Activated naive CD4-positive, alpha-beta T cell treated with anti-CD3 and anti-CD28 coated beads, Interleukin-2, amount 50 U/mL, for 16 hours (primary cell): Measurements from ENCODE around the gene DNAAF3.
"Not testable (repeated sequence)": the region's sequence is repeated elsewhere in the genome, so short reads cannot be mapped to it uniquely, and the experiment has no call there.

Experiments
- DNase-seq: peaks from one replicate; pipeline ENCODE4 v3.0.0-alpha.2; 2020

Gene DNAAF3

DNA sequence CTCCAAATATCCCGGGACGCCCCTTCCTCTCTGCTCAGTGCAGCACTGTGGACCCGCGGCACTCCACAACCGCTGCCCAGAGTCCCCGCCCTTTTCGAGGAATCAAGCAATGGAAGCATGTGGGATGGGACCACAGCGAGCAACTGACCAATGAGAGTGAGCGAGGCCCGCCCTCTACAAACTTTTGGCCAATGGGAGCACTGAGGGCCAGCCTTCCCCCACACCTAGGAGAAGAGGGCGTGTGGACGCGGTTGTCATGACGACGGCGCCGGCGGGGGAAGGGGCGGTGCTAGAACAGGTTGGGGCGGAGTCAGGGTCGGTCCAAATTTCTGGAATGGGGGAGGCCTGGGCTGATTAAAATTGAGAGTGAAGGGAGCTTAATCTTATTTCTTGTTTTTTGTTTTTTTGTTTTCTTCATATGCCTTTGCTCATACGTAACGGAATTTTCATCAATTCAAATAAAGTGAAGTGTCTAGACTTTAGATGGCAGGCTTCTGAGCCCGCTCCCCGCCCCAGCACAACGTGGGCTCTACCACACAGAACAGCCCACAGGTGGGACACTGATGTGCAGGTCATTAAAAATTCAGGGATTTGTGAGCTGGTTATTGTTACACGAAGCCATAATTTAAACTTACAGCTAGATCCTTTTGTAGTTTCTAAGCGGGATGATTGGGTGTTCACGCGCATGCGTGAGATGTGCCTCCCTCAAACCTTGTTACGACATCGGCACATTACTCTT lies at the start of gene DNAAF3:
Gene DNAAF3, minus strand, starts transcription at position 84 of the 739 bp plus-strand sequence. CDS start 200 bp downstream, outside the sequence.
- peak; percentile 58 for DNase-seq

DNA sequence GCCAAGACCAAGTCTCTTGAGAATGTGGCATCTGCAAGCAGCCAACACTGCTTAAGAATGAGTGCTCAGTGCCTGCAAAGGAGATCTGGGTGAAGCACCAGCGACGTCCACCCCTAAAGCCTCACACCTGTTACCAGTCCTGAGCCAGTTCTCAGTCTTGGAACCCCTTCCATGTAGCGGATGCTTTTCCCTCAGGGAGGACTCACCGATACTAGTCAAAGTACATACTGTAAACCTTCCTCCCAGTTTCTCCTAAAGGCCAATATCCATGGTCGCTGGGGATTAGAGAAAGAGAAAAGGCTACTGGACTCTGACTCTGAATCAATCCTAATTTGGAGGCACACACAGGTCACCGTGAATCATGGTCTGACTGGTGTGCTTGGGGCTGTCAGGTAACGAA lies 47.1 kb upstream of the DNAAF3 start:
- DNase-seq: no peak

DNA sequence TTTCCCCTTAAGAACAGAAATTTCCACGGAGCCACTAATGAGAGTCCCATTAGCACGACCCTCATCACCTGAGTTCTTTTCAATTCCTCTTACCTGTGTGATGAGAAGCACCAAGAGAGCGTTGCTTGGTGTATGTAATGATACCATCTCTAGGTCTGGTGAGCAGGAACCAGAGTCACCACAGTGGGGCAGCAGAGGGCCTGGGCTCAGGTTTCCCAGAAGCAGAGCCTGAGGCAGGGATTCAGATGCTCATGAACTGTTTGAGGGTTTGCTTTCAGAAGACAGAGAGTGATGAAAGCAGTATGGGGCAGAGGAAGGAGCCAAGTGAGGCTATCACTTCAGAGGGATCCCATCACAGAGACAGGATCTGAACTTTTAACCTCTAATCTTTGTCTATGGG lies 46.0 kb upstream of the DNAAF3 start:
- peak; percentile 47 for DNase-seq

DNA sequence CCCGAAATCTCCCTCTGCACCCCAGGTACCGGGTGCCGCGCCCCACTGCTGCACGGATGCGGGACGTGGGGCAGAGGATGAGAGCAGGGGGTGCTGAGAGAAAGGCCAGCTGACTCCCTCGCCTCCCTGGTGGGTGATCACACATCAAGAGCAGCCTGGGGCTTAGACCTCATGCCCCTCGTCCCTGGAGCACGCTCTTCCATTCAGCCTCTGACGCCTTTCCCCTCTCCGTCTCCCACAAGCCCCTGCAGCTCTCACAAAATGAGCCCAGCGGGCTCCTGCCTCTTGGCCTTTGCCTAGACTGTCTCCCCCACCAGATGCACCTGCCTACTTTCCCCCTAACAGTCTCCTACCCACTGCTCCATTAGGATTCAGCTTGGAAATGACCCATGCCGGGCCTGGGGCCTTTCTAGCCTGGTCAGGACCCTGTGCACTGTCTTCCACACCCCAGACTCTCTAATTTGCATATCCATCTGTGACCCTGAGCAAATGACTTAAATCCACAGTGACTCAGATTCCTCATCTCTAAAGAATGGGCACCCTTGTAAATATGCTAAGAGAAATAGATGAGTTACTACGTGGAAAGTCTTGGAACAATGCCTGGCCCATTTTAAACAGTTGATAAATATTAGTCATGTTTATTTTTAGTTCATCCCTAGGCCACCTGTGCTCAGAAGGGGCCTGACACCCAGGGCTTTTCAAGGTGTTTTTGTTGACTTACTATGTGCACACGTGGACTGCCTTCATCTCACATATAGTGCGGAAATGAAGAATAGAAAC lies 43.5 kb upstream of the DNAAF3 start:
- no peak for DNase-seq

DNA sequence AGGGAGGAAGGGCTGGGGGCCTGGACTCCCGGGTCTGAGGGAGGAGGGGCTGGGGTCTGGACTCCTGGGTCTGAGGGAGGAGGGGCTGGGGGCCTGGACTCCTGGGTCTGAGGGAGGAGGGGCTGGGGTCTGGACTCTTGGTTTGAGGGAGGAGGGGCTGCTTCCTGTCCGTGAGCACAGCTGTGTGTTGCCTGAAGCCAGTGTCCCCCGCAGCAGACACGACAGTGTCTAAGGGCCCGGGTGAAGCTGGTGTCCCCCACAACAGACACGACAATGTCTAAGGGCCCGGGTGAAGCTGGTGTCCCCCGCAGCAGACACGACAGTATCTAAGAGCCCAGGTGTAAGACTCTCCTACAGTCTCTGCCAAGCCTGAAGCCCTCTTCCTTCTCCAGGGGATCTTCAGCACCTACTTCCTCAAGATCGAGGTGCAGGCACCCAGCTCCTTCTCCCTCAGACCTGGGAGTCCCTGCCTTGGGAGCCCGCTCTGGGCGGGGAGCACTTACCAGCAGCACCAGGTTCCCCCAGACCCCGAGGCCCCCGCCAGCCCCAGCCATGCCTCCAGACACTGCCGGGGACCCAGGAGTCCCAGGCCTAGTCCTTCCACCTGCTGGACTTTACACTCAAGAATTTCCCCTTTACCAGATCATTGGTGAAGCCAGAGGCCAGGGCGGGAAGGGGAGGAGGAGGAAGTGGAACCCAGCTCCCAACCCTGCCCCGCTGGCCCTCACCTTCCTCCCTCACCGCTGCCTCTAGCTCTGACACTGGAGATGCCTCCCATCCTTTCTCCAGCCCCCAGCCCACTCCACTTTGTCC lies 42.7 kb upstream of the DNAAF3 start, which contains the start of gene PTPRH:
Gene PTPRH, minus strand, starts transcription at position 622 of the 813 bp plus-strand sequence. Its CDS starts 68 bp downstream, at position 554.
- no peak for DNase-seq

DNA sequence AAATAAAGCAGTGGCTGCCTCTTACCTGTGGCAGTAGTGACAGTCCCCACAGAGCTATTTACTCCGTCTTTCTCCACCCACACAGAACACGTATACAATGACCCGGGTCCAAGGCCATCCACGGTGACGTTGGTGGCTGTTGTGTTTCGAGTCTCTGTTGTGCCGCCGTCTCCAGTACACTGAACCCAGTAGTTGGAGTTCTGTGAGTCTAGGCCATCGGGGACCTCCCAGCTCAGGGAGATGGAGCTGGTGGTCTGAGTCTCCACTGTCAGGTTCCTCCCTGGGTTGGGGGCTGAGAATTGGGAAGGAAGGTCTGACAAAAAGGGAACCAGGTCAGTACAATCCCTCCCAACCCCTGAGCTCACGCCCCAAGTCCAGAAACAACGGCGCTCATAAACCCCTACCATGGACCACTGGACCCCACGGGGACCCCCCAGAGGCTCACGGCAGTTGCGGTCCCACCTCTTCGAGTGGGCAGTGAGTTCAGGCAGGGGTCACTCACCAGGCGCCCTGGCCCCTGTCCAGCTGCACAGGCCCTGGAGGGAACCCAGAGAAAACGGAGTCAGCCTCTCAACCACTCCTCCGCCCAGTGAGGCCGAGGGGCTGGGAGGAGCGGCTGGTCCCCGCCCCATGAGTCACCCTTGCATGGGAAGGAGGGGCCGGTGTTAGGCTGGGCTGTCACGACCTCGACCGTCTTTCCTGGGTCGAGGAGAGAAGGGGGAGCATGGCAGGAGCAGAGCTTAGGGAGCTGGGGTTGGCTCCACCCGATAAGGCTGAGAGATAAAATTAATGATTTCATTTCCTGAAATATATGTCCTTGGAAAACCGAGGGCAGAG lies 40.5 kb upstream of the DNAAF3 start:
- peak; percentile 48 for DNase-seq

DNA sequence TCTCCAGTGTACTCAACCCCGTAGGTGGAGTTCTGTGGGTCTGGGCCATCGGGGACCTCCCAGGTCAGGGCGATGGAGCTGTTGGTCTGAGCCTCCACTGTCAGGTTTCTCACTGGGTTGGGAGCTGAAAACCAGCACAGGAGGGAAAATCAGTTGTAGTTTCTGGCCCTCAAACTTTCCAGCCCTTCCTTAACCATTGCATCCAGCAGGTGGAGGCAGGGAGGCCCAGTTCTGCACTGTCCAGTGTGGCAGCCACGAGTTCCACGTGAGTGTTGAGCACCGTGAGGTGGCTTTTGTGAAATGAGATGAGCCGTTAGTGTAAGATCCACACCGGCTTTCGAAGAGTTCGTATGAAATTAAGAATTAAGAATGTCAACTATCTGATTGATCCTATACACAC lies 35.8 kb upstream of the DNAAF3 start:
- not testable (repeated sequence) for DNase-seq

DNA sequence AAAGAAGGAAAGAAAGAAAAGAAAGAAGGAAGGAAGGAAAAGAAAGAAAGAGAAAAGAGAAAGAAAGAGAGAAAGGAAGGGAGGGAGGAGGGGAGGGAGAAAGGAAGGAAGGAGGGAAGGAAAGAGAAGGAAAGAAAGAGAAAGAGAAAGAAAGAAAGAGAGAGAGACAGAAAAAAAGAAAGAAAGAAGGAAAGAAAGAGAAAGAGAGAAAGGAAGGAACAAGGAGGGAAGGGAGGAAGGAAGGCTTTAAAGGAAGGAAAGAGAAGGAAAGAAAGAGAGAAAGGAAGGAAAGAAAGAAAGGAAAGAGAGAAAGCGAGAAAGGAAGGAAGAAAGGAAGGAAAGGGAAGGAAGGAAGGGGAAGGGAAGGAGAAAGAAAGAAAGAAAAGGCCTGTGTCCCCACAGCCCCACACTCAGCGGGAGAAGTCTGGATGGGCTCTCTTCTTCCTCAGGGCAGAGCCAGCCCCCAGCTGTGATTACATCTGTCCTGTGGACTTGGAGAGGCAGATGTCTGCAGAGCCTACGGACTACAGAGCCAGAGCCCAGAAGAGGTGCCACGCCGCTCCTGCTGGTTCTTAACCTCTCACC lies 33.3 kb upstream of the DNAAF3 start:
- no peak for DNase-seq

DNA sequence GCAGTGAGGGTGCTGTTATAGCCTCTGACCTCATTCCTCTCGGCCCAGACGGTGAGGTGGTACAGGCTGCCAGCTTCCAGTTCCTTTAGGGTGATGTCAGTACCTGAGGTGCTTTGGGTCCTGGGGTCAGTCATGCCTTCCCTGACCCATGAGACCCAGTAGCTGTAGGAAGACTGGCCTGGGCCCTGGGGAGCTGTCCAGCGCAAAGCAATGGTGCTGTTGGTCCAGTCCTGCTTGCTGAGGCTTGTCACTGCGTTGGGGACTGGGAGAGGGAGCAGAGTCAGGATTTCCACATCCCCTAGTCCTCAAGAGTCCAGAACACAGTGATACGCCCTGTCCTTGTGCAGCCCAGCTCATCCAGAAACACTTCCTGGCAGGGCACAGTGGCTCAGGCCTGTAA lies 32.2 kb upstream of the DNAAF3 start:
- DNase-seq: no peak

DNA sequence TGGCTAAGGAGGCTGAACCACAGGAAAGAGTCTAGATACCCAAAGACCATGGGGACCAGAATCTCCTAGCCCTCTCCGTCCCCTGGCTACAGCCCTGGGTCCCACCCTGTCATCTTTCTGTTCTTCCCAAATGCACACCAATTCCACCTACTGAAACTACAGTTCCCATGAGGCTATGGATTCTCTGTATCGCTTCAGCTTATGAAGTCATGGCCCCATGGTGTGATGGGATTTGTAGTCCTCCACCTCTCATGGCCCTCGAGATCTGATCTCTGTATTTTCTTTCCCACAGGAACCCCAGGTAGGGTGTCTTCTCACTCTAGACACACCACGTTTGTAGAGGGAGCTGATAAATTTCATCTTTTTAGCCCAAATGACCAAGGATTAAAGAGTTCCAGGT lies 31.1 kb upstream of the DNAAF3 start:
- no peak for DNase-seq

DNA sequence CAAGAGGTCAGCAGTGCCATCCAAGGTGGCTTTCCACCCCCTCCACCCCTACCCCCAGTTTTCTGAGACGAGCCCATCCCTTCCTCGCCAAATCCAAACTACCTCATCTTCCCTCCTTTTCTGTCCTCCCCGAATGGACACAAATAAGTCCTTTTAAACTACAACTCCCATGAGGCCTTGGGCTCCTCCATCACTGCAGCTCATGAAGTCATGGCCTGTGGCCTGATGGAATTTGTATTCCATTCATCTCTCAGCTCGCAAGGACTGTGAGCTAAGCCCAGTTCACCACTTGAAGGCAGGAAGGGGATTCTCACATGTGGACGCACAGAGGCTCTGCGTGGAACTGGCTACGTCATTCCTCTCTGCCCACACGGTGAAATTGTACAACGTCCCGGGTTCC lies 30.4 kb upstream of the DNAAF3 start:
- DNase-seq: no peak

DNA sequence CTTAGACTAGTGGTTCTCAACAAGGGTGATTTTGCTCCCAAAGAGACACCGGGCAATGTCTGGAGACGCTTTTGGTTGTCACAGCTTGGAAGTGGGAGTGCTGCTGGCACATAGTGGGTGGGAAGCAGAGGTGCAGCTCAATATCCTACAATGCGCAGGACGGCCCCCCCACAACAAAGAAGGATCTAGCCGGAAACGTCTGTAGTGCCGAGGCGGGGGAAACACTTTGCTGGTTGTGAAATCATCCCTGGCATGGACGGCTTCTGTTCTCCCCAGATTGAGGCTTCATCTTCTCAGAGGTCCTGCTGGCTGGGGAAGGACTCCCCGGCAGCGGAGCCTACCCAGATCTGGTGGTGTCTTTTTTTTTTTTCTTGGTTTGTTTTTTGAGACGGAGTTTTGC lies 27.1 kb upstream of the DNAAF3 start:
- DNase-seq: no peak

DNA sequence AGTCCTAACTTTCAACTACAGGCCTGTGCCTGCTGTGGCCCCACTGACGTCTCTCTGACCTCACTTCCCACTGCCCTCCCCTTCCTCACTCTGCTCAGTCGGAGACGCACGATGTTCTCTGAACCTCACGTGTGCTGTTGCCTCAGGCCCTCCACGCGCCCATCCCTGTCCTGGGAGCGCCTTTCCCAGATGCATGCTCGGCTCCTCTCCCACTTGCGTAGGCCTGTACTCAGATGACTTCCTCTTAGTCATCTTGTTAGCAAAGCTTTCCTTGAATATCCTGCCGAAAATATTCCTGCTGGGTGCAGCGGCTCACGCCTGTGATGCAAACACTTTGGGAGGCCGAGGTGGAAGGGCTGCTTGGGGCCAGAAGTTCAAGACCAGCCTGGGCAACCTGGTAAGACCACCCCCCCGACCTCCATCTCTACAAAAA lies 23.0 kb upstream of the DNAAF3 start:
- DNase-seq: no peak

DNA sequence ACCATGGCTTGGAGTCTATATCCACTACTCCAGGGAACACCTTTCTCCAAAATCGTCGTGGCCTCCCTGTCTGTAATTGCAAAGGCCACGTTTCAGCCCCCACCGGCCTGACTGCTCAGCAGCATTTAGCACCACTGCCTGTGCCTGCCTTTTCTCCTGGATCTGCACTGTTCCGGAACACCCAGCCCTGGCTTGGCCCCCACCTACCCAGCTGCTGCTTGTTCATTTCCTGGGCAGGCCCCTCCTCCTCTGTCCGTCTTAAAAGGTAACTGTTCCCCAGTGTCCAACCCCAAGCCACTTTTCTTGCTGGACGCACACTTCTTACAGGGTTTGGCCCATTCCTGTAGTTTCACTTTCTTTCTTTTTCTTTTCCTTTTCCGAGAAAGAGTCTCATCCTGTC lies 22.2 kb upstream of the DNAAF3 start:
- no peak for DNase-seq

DNA sequence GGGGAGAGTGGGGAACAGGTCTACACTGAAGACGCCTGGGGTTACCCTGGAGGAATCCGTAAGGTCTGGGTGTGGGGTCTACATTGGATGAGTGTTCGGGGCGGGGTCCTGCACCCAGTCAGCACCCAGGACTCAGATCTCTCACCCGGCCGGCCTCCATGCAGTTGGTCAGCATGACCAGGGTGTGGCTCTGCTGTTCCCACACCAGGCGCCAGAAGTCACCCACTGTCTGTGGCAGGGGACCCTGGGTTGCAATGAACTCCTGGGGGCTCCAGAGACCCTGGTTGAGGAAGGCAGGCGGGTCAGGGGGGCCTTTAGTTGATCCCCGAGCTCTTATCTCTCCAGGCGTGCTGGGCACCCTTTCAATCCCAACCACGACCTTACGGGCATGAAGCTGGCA lies 19.7 kb upstream of the DNAAF3 start:
- no peak for DNase-seq

DNA sequence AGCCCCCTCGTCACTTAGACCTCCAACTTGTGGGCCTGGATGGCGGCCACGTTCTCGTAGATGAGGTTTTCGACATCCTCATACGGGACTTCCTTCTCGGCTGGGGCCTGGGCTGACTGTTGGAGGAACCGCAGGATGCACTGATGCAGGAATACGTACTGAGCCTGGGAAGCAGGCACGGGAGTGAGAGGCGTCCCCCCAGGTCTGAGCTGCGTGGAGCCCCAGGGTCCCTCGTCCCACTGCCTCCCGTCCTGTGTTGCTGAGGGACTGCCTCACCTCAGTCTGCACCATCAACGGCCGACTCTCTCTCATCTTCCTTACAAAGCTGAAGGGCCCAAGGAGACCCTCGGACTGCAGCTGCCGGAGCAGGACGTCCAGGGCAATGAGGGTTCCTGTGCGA lies 15.3 kb upstream of the DNAAF3 start:
- no peak for DNase-seq

DNA sequence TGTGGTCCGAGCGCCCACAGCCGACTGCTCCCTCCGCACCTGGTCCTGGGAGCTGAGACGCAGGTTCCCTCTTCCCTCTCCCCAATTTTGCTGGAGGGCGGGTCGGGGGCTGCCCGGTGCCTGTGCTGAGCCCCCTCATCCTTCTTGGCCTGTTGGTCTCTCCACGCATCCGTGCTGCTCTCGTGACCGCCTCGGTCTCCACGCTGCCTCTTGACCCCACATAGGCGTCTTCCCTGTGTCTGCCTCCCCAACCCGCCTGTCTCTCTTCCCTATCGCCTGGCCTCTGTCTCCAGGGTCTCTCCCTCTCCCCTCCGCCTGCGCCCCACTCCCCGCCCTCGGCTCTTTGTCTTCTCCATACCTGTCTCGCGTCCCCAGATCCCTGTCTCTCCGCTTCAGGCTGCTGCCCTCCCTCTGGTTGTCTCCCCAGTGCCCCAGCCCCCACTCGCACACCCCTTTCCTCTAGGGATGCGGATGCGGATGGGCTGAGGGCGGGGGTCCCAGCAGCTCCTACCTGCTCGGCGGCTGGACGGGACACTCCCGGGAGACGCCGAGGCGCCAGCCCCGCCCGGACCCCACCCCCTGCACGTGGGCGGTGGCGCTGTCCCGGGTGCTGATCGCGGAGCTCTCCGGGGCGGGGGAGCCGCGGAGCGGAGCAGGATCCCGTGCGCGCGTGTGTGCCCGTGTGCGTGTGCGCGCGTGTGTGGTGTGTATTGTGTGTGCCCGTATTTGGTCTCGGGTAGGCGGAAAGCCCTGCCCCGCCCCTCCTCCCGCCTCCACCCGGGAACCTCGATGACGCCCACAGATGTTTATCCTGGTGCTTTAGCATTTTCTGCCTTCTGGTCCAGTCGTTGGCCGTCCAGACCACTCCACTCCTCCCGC lies 13.4 kb upstream of the DNAAF3 start, which contains the start of gene SYT5:
Gene SYT5, minus strand, starts transcription at position 684 of the 879 bp plus-strand sequence. CDS start 1,248 bp downstream, outside the sequence.
- DNase-seq: peak; percentile 68

DNA sequence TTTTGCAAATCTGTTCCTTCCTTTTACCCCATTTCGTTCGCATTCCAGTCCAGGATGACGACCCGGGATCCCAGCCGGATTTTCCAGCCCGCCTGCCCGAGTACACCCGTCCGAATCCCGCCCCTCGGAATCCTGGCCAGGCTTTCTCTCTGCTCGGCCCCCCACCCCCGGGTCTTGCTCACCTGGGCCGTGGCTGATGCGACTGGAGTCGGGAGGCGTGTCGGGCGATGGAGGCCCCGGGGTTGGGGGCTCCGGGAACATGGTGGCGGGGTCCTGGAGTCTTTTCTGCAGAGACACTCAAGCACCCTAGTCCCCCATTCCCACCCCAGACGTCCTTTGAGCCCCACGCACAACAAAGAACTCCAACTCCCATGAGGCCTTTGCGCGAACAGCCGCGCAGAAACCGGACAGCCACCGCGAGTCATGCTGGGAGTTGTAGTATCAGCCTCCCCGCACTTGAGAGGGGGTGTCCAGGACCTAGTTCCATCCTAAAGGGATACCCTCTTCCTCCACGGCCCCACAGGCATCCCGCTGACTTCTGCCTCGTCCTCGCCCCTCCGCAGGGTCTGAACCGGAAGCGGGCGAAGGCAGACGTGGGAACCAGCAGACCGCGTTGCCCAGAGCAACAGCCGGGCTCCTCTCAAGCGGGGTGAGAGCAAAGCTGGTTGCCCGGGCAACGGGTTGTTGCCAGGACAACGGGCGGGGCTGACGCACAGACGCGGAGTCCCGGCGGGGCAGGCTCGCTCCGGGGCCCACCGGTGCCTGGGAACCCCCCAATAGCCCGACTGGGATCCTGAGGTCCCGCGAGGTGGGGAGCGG lies 12.6 kb upstream of the DNAAF3 start:
- DNase-seq: peak; percentile 88

DNA sequence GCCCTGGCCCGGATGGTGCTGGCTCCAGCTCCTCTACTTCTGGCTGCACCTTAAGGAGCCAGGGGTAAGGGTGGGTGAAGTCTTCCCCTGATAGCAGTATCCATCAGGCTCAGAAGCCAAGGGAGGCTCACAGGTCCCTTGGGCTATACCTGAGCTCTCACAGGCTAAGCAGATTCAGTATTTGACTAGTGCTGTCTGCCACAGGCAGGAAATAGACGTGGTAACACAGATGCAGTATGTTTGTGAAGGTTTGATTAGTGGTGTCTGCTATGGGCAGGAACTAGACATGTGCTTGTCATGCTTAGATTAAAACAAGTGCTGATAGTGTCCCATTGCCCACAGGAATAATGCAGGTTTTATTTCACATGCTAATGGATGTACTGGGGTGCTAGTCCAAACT lies 9.7 kb upstream of the DNAAF3 start:
- DNase-seq: no peak
